OCI-LY1 (cell line): ENCODE results near the gene IQSEC1.

Experiments used
- H2AFZ ChIP-seq: fragments of 200-600 bp; sonication (generic), shearing (Covaris generic); 2 replicates; pipeline ENCODE4 v1.6.0; 2014; ENCODE audit warnings: antibody characterized with exemption, mild to moderate bottlenecking, low read length
- H3F3A ChIP-seq: fragments of 200-600 bp; sonication (generic), shearing (Covaris generic); 2 replicates; pipeline ENCODE4 v1.6.0; 2014; ENCODE audit warnings: mild to moderate bottlenecking, antibody characterized with exemption, low read length, moderate library complexity; ENCODE audit not compliant: insufficient read depth
- H3K27ac ChIP-seq: fragments of 200-600 bp; sonication (generic); 2 replicates; pipeline ENCODE4 v1.5.1; 2014; ENCODE audit warnings: low read length, mixed run types, mild to moderate bottlenecking, low read depth; ENCODE audit not compliant: poor library complexity, severe bottlenecking
- H3K27me3 ChIP-seq: fragments of 200-600 bp; sonication (generic); 2 replicates; pipeline ENCODE4 v1.6.0; 2014; ENCODE audit warnings: antibody characterized with exemption, mild to moderate bottlenecking, low read length, moderate library complexity; ENCODE audit not compliant: insufficient read depth
- H3K36me3 ChIP-seq: fragments of 200-600 bp; sonication (generic); 2 replicates; pipeline ENCODE4 v1.6.1; 2014; ENCODE audit warnings: mild to moderate bottlenecking, antibody characterized with exemption, low read length, moderate library complexity, mixed read lengths; ENCODE audit not compliant: insufficient read depth
- H3K4me1 ChIP-seq: fragments of 200-600 bp; sonication (generic); 2 replicates; pipeline ENCODE4 v1.5.1; 2014; ENCODE audit warnings: mild to moderate bottlenecking, low read length, moderate library complexity; ENCODE audit not compliant: insufficient read depth, severe bottlenecking
- H3K4me2 ChIP-seq: fragments of 200-600 bp; sonication (generic), shearing (Covaris generic); 2 replicates; pipeline ENCODE4 v1.6.1; 2014; ENCODE audit warnings: low read length
- H3K4me3 ChIP-seq: fragments of 200-600 bp; sonication (generic); 2 replicates; pipeline ENCODE4 v1.5.1; 2014; ENCODE audit warnings: low read length, low read depth, mild to moderate bottlenecking, mixed read lengths; ENCODE audit not compliant: poor library complexity, severe bottlenecking
- H3K79me2 ChIP-seq: fragments of 200-600 bp; shearing (Covaris generic); 2 replicates; pipeline ENCODE4 v1.6.1; 2016; ENCODE audit warnings: mixed run types, low read length, mixed read lengths; ENCODE audit not compliant: insufficient read depth
- H3K9ac ChIP-seq: fragments of 200-600 bp; sonication (generic), shearing (Covaris generic); 2 replicates; pipeline ENCODE4 v1.6.1; 2014; ENCODE audit warnings: mild to moderate bottlenecking, low read length, mixed read lengths
- H3K9me2 ChIP-seq: fragments of 200-600 bp; sonication (generic), shearing (Covaris generic); 2 replicates; pipeline ENCODE4 v1.6.1; 2014; ENCODE audit warnings: low read depth, mild to moderate bottlenecking, low read length, mixed read lengths
- H3K9me3 ChIP-seq: fragments of 200-600 bp; shearing (Covaris generic); 2 replicates; pipeline ENCODE4 v1.6.1; 2014; ENCODE audit warnings: low read length, mixed read lengths
- H4K20me1 ChIP-seq: fragments of 200-600 bp; sonication (generic), shearing (Covaris generic); 2 replicates; pipeline ENCODE4 v1.6.0; 2016; ENCODE audit warnings: mild to moderate bottlenecking, low read length; ENCODE audit not compliant: insufficient read depth
- EZH2 ChIP-seq: fragments of 200-600 bp; sonication (generic), shearing (Covaris generic); IDR thresholded peaks from 2 replicates; pipeline ENCODE4 v1.8.0; 2017; ENCODE audit warnings: borderline replicate concordance, mixed run types, mild to moderate bottlenecking, antibody characterized with exemption, low read length, moderate library complexity, mixed read lengths
- TF ChIP-seq, protein P1 (sequence below): fragments of 200-600 bp; sonication (generic), shearing (Covaris generic); IDR thresholded peaks from 2 replicates; pipeline ENCODE4 v1.5.1; 2017; ENCODE audit warnings: mild to moderate bottlenecking, antibody characterized with exemption, low read length, moderate library complexity, mixed read lengths

Gene IQSEC1

DNA sequence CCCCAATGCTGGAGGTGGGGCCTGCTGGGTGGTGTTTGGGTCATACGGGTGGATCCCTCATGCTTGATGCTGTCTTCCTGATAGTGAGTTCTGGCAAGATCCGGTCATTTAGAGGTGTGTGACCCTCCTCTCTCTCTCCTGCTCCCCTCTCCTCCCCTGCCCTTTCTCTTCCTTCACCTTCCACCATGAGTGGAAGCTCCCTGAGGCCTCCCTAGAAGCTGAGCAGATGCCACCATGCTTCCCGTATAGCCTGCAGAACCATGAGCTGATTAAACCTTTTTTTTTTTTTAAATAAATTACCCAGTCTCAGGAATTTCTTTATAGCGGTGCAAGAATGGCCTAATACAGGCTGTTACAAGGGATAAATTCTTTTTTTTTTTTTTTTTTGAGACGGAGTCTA lies 36.3 kb upstream of the IQSEC1 start:
- Histone ChIP-seq H3K4me2 (no peak overlapping the region), H3K4me1 (peaks cover 13% of the 10 kb centered on the region), H3K4me3 (no peak overlapping the region), H3F3A (no peaks in the 10 kb centered on the region), H3K27ac (no peak overlapping the region), H4K20me1 (no peaks in the 10 kb centered on the region), H2AFZ (no peak overlapping the region), H3K79me2 (no peaks in the 10 kb centered on the region), H3K9me3 (no peaks in the 10 kb centered on the region), H3K9me2 (no peaks in the 10 kb centered on the region), H3K36me3 (no peaks in the 10 kb centered on the region), H3K27me3 (peaks cover 20% of the 10 kb centered on the region), H3K9ac (no peak overlapping the region)
- TF ChIP-seq EZH2: no peak
- TF ChIP-seq, protein P1, sequence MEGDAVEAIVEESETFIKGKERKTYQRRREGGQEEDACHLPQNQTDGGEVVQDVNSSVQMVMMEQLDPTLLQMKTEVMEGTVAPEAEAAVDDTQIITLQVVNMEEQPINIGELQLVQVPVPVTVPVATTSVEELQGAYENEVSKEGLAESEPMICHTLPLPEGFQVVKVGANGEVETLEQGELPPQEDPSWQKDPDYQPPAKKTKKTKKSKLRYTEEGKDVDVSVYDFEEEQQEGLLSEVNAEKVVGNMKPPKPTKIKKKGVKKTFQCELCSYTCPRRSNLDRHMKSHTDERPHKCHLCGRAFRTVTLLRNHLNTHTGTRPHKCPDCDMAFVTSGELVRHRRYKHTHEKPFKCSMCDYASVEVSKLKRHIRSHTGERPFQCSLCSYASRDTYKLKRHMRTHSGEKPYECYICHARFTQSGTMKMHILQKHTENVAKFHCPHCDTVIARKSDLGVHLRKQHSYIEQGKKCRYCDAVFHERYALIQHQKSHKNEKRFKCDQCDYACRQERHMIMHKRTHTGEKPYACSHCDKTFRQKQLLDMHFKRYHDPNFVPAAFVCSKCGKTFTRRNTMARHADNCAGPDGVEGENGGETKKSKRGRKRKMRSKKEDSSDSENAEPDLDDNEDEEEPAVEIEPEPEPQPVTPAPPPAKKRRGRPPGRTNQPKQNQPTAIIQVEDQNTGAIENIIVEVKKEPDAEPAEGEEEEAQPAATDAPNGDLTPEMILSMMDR: no peak

DNA sequence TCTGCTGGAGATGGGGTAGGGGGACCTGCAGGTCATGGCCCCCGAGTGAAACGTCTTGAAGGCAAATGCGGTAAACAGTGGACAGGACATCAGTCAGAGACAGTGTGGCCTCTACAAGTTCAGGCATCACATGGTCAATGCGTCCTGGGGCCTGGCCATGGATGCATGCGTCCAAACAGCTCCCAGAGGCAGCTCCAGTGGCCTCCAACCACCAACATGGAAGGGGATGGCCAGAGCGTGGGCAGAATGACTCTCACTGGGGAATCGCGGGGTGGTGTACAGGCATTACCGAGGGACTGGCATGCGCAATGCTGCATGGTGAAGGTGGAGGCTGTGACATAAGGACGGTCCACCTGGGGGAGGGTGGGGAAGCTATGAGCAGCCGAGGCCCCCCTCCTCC lies 35.6 kb upstream of the IQSEC1 start:
- Histone ChIP-seq H3K36me3 (no peaks in the 10 kb centered on the region), H4K20me1 (no peaks in the 10 kb centered on the region), H3K27ac (no peak overlapping the region), H3K4me3 (no peak overlapping the region), H3F3A (no peaks in the 10 kb centered on the region), H3K9me3 (no peaks in the 10 kb centered on the region), H3K79me2 (no peaks in the 10 kb centered on the region), H3K27me3 (peaks cover 20% of the 10 kb centered on the region), H3K4me2 (no peak overlapping the region), H2AFZ (no peak overlapping the region), H3K9ac (no peak overlapping the region), H3K4me1 (peaks cover 12% of the 10 kb centered on the region), H3K9me2 (no peaks in the 10 kb centered on the region)
- TF ChIP-seq EZH2: no peak
- TF ChIP-seq, protein P1: no peak

DNA sequence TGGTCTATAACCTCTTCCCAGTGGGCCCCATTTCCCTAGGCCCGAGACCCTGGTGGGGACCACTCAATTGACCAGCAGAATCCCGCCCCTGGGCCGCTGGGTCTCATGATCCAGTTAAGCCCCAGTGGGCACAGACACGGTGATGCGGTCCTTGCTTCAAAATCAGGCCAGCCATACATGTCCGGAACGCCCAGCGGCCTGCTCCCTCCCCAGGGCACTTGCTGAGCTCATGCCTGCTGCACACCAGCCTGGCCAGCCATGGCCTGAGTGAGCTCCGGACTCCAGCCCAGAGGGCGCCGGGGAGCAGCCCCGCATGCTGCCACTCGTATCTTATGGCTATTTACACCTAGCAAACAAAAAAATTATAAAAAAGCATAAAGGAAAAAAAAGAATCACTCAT lies 34.4 kb upstream of the IQSEC1 start:
- Histone ChIP-seq H3K27ac (no peak overlapping the region), H3K4me2 (no peak overlapping the region), H3K36me3 (no peaks in the 10 kb centered on the region), H3F3A (no peaks in the 10 kb centered on the region), H3K4me3 (no peak overlapping the region), H3K9me3 (no peaks in the 10 kb centered on the region), H3K9ac (no peak overlapping the region), H2AFZ (no peak overlapping the region), H3K9me2 (no peaks in the 10 kb centered on the region), H3K4me1 (peaks cover 8% of the 10 kb centered on the region), H4K20me1 (no peaks in the 10 kb centered on the region), H3K79me2 (no peaks in the 10 kb centered on the region), H3K27me3 (peaks cover 20% of the 10 kb centered on the region)
- TF ChIP-seq EZH2: no peak
- TF ChIP-seq, protein P1: no peak
